Fibroblast of skin of abdomen (primary cell): ENCODE measurements around the gene CRYBG1.
"Not testable (repeated sequence)": the region's sequence is repeated elsewhere in the genome, so short reads cannot be mapped to it uniquely, and the experiment has no call there.

Source experiments
- DNase-seq: peaks from one replicate; pipeline ENCODE4 v3.0.0-alpha.2; 2013

The CRYBG1 gene

GRCh38 chr6:106557837-106558236 is 197.3 kb downstream of the CRYBG1 start:
- DNase-seq: no peak

DNA sequence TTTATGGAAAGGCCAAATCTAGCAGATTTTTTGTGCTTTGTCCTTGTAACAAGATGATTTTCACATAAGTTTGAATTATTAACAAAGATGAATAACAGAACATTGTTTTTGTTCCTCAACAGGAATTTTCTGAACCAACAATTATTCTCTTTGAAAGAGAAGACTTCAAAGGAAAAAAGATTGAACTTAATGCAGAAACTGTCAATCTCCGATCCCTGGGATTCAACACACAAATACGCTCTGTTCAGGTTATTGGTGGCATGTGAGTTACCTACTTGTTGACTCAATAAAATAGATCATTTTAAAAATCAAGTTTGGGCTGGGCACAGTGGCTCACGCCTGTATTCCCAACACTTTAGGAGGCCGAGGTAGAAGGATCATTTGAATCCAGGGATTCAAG is 197.8 kb downstream of the CRYBG1 start:
- no peak for DNase-seq

- not testable (repeated sequence) for DNase-seq
These were observed 199.1 kb downstream of the CRYBG1 start for GRCh38 chr6:106559659-106560058.

GRCh38 chr6:106560996-106561685 is 200.6 kb downstream of the CRYBG1 start:
- peak; percentile 74 for DNase-seq

GRCh38 chr6:106561686-106562405 is 201.3 kb downstream of the CRYBG1 start:
- DNase-seq: no peak

- no peak for DNase-seq
These were observed 203.1 kb downstream of the CRYBG1 start for GRCh38 chr6:106563614-106564013.

GRCh38 chr6:106564476-106564875 is 204.0 kb downstream of the CRYBG1 start:
- no peak for DNase-seq

DNA sequence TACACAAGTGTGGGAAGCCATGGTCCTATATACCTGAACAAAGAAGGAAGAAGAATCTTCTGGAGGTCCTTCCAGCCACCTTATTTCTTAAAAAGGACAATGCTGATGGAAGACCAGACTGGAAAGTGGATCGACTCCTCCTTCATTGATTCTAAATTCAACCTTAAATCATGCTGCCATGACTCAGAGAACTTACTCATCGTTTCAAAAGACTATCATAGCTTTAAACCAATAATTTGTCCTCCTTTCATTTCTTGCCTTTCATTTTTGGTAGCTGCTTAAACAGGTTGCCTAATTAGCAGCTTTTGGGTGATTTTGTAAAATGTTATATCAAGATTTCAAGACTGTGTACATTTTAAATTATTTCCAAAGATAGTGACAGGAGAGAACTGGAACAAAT is 208.0 kb downstream of the CRYBG1 start:
- peak; percentile 33 for DNase-seq

DNA sequence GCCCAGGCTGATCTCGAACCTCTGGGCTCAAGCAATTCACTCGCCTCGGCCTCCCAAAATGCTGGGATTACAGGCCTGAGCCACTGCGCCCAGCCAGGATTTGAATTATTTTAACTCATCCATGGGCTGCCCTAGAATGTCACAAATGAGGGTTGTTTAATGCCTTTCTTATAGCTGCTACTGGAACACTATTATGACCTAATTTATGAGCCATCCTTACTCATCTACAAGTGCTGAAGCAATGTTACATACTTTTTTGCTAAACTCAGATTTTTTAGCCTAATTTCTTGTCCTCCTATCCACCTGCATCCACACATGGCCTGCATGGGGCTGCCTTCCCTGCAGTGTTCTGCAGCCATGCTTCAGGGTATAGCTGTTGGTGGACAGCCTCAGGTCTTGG is 208.9 kb downstream of the CRYBG1 start:
- no peak for DNase-seq

DNA sequence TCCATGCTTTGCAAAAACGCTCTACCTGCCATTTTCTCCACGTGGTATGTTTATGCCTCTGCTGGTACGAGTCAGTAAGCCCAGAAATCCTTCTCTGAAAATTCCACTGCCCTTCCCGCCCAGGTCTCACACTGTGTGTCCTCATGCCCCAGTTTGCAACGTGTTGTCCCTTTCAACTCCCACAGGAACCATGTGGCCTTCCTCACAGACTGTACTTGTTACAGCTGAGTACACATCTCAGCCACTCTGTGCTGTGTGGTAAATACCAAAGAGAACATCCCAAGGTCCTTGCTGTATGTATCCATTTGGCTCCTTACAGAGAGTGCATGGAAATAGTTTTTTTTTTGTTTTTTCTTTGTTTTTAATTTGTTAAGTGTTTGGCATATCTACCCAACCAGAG is 211.9 kb downstream of the CRYBG1 start:
- DNase-seq: no peak

DNA sequence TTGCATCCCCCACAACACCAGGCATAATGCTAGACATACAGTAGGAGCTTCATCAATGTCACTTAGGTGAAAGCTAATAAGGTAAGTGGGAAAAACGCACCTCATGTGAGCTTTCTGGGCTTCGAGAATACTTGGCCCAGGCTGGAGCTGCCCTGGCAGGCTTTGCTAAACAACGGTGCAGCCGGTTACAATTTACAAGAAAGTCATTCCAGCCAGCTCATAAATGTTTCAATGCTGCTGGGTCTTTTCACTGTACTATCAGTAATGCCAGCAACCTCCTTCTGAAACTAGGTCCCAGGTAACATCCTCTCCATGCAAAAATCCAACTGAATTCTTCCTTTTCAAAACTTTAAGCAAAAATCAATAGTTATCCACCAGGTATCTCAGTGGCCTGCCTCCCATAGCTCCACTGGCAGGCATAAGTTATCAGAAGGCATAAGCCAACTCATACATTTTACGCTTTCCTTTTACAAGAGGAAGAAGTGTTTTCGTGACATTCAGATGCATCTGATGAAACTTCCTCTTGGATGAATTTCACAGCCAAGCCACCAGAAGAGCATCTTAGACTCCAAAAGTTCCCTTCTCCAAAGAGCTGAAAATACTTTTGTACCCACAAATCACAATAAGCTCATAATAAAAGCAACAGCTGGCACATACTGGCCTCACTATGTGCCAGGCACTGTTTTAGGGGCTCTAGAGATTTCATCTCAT is 212.5 kb downstream of the CRYBG1 start:
- no peak for DNase-seq

- DNase-seq: peak; percentile 54
These were observed 214.4 kb downstream of the CRYBG1 start for GRCh38 chr6:106574741-106575458.

GRCh38 chr6:106579281-106579680 is 218.8 kb downstream of the CRYBG1 start:
- no peak for DNase-seq

GRCh38 chr6:106581468-106581867 is 221.0 kb downstream of the CRYBG1 start:
- no peak for DNase-seq

DNA sequence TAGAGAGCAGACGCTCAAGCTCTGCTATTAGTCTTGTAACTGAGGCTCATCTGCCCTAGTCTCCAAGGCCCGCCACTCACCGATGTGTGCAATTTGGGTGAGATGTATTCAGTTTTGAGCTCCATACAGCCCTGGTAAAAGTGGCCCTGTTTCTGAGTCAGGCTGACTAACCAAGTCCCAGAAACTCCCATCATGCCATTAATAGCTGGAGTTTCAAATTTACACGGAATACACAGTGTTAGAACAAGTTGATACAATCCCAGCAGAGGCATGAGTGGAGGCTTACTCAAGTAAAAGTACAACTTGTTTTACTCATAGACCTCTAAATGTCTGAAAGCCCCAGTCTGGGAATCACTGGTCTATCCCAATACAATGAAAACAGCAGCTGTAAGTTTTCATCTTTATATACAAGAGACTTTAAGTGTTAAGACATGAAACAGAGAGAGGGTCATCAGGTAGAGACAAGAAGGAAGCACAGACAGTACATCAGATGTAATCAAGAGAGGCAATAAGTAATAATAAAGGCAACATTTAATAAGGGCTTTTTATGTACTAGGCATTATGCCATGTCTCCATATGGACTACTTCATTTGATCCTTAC is 226.4 kb downstream of the CRYBG1 start:
- no peak for DNase-seq

- not testable (repeated sequence) for DNase-seq
These were observed 228.4 kb downstream of the CRYBG1 start for GRCh38 chr6:106588937-106589336.

DNA sequence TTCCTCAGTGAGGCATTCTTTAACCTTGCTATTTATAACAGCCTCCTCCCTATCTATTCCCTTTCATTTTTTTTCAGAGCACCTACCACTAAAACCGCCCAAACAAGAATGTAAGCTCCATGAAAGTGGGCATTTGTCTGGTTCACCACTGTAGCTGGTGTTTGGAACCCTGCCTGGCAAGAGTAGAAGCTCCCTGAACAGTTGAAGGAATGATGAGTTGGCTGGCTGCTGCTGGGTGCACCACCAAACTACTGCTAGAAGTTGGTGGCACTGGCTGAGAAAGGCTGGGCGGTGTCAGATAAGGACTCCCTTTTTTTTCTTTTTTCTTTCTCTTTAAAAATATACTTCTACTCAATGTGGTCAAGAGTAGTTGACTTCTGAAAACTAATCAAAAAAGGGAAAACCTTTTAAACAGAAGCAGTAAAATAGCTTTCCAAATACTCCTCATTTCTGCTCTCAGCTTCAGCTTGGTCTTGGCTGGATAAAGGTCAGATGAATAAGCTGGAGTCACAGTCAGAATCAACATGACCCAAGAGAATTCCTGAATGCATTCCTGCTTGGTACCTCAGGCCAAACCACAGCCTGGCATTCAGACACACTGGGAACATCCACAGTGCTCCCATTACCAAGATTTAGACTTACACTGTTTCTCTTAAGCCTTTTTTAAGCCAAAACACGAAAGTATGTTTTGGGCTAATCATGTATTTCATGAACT is 230.8 kb downstream of the CRYBG1 start:
- peak; percentile 77 for DNase-seq

- DNase-seq: no peak
These were observed 238.9 kb downstream of the CRYBG1 start for GRCh38 chr6:106599440-106599839.

DNA sequence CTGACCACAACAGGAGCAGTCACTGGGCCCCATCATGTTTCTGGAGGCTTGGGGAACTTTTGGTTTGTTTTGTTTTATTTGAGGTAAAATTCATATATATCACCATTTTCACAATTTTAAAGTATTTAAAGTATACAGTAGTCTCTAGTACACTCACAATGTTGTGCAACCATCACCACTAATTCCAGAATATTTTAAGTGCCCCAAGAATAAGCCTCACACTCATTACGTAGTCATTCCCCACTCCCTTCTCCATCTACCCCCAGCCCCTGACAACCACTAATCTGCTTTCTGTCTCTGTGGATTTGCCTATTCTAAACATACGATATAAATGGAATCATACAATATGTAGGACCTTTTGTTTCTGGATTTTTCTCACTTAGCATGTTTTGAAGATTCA is 239.8 kb downstream of the CRYBG1 start:
- DNase-seq: peak; percentile 24

DNA sequence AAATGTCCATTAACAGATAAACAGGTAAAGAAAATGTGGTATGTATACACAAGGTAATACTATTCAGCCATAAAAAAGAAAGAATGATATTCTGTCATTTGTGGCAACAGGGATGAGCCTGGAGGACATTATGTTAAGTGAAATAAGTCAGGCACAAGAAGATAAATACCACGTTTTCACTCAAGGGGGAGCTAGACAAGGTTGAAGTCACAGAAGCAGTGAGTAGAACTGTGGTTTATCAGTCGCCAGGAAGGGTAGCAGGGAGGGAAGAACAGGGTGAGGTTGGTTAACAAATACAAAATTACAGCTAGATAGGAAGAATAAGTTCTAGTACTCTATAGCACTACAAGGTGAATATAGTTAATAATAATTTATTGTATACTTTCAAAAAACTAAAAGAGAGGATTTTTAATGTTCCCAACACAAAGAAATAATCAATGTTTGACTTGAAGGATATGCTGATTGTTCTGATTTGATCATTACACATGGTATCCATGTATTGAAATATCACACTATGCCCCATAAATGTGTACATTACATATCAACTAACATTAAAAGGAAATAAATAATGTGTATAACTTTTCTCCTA is 247.7 kb downstream of the CRYBG1 start:
- peak; percentile 47 for DNase-seq

DNA sequence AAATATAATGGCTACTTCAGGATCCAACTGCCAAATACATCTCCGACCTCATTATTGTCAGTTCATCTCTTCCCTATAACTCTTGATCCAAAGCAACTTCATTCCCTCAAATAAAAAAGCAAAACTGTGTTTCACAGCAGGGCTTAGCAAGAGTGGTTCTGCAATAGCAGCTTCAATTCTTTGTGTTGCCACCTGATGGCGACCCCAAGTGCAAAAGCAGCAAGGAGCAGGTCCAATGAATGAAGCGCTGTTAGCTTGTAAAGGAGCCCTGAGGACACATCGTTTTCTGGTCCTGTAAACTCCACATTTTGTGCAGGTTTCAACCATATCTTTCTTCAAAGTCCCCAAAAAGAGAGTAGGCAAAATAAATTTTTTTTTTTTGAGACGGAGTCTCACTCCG is 249.2 kb downstream of the CRYBG1 start:
- DNase-seq: peak; percentile 2
